Psoas muscle (tissue), 8 donors: Measurements from ENCODE around the gene GINS1. TPM values are rescaled to one million over a fixed set of nuclear protein-coding genes. Genes with fewer than 3 reads are reported as not detected.

Experiments used
- ATAC-seq, 4 donors: fragments of 200-7000 bp; cut with Tn5 transposase; one replicate each; pipeline ENCODE4 v1.9.1; 2020; ENCODE audit warnings: moderate library complexity in 3 of 4, mild to moderate bottlenecking in 2 of 4
- DNase-seq, 2 donors: peaks; one replicate each; pipeline ENCODE4 v3.0.0-alpha.2; 2020
- H3K27ac ChIP-seq: fragments of 200-600 bp; one replicate; pipeline ENCODE4 v1.8.0; 2022
- H3K27me3 ChIP-seq, 3 donors: fragments of 200-600 bp in 1 of 3; one replicate each; pipeline versions ENCODE4 v1.6.1 to v1.8.0; 2013 to 2022; ENCODE audit warnings: low read length in 2 of 3, mild to moderate bottlenecking in 2 of 3, moderate library complexity in 1 of 3; ENCODE audit not compliant: insufficient read depth in 3 of 3
- H3K36me3 ChIP-seq, 2 donors: fragments of 200-600 bp in 1 of 2; one replicate each; pipeline versions ENCODE4 v1.6.1 to v1.8.0; 2013 to 2022; ENCODE audit warnings: low read depth in 1 of 2, mild to moderate bottlenecking in 1 of 2, moderate library complexity in 1 of 2; ENCODE audit not compliant: insufficient read depth in 1 of 2
- H3K4me1 ChIP-seq: fragments of 200-600 bp; one replicate; pipeline ENCODE4 v1.8.0; 2022
- H3K4me3 ChIP-seq: fragments of 200-600 bp; one replicate; pipeline ENCODE4 v1.8.0; 2022; ENCODE audit warnings: mild to moderate bottlenecking
- H3K9me3 ChIP-seq: fragments of 200-600 bp; one replicate; pipeline ENCODE4 v1.8.0; 2022
- CTCF ChIP-seq: fragments of 200-600 bp; IDR thresholded peaks from one replicate; pipeline ENCODE4 v1.8.0; 2022; ENCODE audit warnings: antibody characterized with exemption
- WGBS, 3 donors: extraction: QIAGEN DNeasy Blood & Tissue Kit; methylation state at CpG; one replicate each; pipeline versions ENCODE4 v1.1.6 to v1.1.7; 2013; 5-methylcytosine and 5-hydroxymethylcytosine counted together
- intact Hi-C, 2 donors: fragments of 100-400 bp; cut with DNase I; formaldehyde crosslinking; loops; one replicate each; pipeline versions ENCODE4 v1.11.0 to v1.14.2; 2022
- polyA plus RNA-seq, 3 donors: library from polyadenylated mRNA; stranded (reverse); fragments of 200-250 nt; gene quantifications; one replicate each; pipeline ENCODE4 v1.2.3, GENCODE V29; 2013
- total RNA-seq, 4 donors: library from RNA; stranded (reverse); fragmentation: NEBNext Ultra II Directional in 2 of 4; extraction: Animal tissue kit (Norgen Biotek cat#: 25700) in 2 of 4; gene quantifications; one replicate each; pipeline versions ENCODE4 v1.2.1 to v1.2.4, GENCODE V29; 2021 to 2023
- donor health status: healthy with polysubstance abuse.
- donor health status: DM: no; HTN: no; CAD: no; lungs with moderate emphysema.
- donor health status: Bipolar disorder and iron deficiency.
- donor health status: healthy.
- donor health status: DM: yes; HTN: yes; CAD: no.
- donor health status: DM: no; HTN: no; CAD: no.
- donor health status: DM: no; HTN: no; CAD: no.
- donor health status: DM: yes; HTN: yes; CAD: no.

Gene GINS1
- total and polyA plus RNA-seq, 7 donors = 0.07 to 0.67 (median 0.17) TPM; not detected in 1

GRCh38 chr20:25453035-25453810, 45.8 kb downstream of the GINS1 start:
- peaks cover 0 to 15% of the 10 kb centered on the region in 2 donors for H3K36me3 ChIP-seq
- no peak for ATAC-seq
- no peaks in the 10 kb centered on the region for H3K9me3 ChIP-seq
- WGBS, 3 donors = 79 to 85% (median 84%) methylated on average over 25 of the region's 25 CpGs
- TF ChIP-seq CTCF = no peak
- no peaks in the 10 kb centered on the region for H3K4me1 ChIP-seq
- no peak overlapping the region for H3K4me3 ChIP-seq
- intact Hi-C loops = no loop called here
- DNase-seq = no peak
- no peak overlapping the region for H3K27ac ChIP-seq
- H3K27me3 ChIP-seq = no peaks in the 10 kb centered on the region

- H3K27ac ChIP-seq = no peak overlapping the region
- H3K4me3 ChIP-seq = no peak overlapping the region
- peaks cover 0 to 15% of the 10 kb centered on the region in 2 donors for H3K36me3 ChIP-seq
- DNase-seq (no peak), ATAC-seq (no peak)
- 94 to 97% (median 94%) methylated on average over 15 of the region's 15 CpGs for WGBS, 3 donors
- H3K27me3 ChIP-seq = no peaks in the 10 kb centered on the region
- TF ChIP-seq CTCF = no peak
- H3K9me3 ChIP-seq = no peaks in the 10 kb centered on the region
- intact Hi-C loops = no loop called here
- no peaks in the 10 kb centered on the region for H3K4me1 ChIP-seq
Observed at GRCh38 chr20:25454153-25454900, 46.9 kb downstream of the GINS1 start.

- H3K9me3 ChIP-seq = no peaks in the 10 kb centered on the region
- TF ChIP-seq CTCF = no peak
- WGBS, 3 donors = 92 to 95% (median 93%) methylated on average over 22 of the region's 22 CpGs
- H3K4me3 ChIP-seq = no peak overlapping the region
- DNase-seq = no peak
- intact Hi-C loops = no loop called here
- H3K4me1 ChIP-seq = no peaks in the 10 kb centered on the region
- H3K27ac ChIP-seq = no peak overlapping the region
- no peak for ATAC-seq
- no peaks in the 10 kb centered on the region for H3K27me3 ChIP-seq
- H3K36me3 ChIP-seq = peaks cover 0 to 10% of the 10 kb centered on the region in 2 donors
Observed at GRCh38 chr20:25457886-25458680, 50.6 kb downstream of the GINS1 start.

- no peaks in the 10 kb centered on the region for H3K27me3 ChIP-seq
- no peak overlapping the region for H3K4me3 ChIP-seq
- DNase-seq (no peak), ATAC-seq (no peak)
- no peak for TF ChIP-seq CTCF
- no peaks in the 10 kb centered on the region for H3K9me3 ChIP-seq
- H3K36me3 ChIP-seq = peaks cover 0 to 10% of the 10 kb centered on the region in 2 donors
- no peaks in the 10 kb centered on the region for H3K4me1 ChIP-seq
- no peak overlapping the region for H3K27ac ChIP-seq
- intact Hi-C loops = no loop called here
- whole genome bisulfite sequencing, 3 donors = 87 to 95% (median 89%) methylated on average over 20 of the region's 20 CpGs
Observed at GRCh38 chr20:25459111-25459830, 51.8 kb downstream of the GINS1 start.
